ENCODE data around the gene ZNF281. TPM values are rescaled to one million over a fixed set of nuclear protein-coding genes. Genes with fewer than 3 reads are reported as not detected.
A peak's percentile ranks its signal among the peaks of the same experiment; 100 is the strongest.
"Not testable (repeated sequence)": the region's sequence is repeated elsewhere in the genome, so short reads cannot be mapped to it uniquely, and the experiment has no call there.

ZNF281 gene
- total and polyA plus RNA-seq, 2 donors, result 10.7 to 19.1 TPM

DNA sequence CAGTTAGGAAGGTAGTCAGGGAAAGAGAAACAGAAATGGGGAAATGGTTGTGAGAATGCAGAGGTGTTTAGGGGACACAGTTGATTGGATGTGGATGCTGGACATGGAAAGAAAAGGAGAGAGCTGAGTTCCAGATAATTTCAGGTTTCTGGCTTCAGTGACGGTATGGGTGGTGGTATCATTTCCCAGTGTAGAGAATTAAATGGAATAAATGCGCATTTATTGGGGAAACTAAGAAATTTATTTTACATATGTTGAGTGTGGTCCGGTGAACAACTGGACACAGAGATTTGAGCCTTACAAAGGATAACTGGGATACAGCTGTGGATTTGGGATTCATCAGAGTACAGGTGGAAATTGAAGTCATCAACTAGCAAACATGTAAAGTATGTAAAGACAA is 12.4 kb upstream of the ZNF281 start:
- no peaks in the 10 kb centered on the region for H3K36me3 ChIP-seq (ENCODE audit: control insufficient read depth in 2 of 2, insufficient read depth in 2 of 2, low read length in 1 of 2)
- no peak overlapping the region for H3K27ac ChIP-seq (ENCODE audit: low read depth in 1 of 2, low read length in 1 of 2)
- no peaks in the 10 kb centered on the region for H3K4me1 ChIP-seq (ENCODE audit: control insufficient read depth in 2 of 2, insufficient read depth in 2 of 2, low read length in 2 of 2)
- no peaks in the 10 kb centered on the region for H3K9me3 ChIP-seq (ENCODE audit: control insufficient read depth in 2 of 2, insufficient read depth in 1 of 2, low read length in 1 of 2)
- 97% methylated on average over 3 of the region's 3 CpGs for WGBS
- H3K27me3 ChIP-seq (ENCODE audit: control insufficient read depth in 2 of 2, insufficient read depth in 1 of 2, low read length in 1 of 2), result no peaks in the 10 kb centered on the region
- DNase-seq (ENCODE audit: low read depth in 6 of 9, low spot score in 9 of 9), result no peak
- no peak overlapping the region for H3K4me3 ChIP-seq (ENCODE audit: low read length in 2 of 2)

DNA sequence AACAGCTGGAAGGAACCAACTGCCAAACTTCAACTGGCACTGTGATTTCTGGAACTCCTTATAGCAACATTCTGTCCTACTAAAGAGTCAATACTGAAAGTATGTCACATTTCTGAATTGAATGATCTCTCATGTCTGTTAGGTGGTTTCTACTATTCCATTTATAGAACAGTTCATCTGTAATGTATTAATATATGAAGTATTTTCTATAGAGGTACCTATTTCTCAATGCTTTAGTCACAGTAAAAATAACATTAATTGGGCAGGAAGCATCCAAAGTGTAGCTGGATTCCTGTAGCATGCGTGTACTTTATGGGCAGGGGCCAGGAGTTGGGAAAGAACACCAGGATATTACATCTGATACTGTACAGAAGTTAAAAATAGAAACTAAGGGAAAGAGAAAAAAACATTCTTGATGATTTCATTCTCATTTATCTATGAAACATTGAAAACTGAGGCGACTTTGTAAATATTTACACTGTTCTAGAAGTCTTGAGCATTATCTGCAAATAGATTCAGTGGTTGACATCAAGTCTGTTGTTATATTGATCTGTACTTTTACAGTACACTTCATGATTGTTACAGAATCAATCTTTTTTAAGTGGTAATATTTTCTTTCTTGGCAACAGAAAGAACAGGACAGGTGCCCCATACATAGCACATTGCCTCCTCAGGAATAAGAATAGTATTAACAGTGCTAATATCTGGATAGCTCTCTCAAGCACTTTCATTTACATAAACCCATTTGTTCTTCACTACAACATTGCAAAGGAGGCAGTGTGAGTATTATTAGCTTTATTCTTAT is 6.2 kb upstream of the ZNF281 start:
- H3K36me3 ChIP-seq (ENCODE audit: control insufficient read depth in 2 of 2, insufficient read depth in 2 of 2, low read length in 1 of 2), result no peaks in the 10 kb centered on the region
- peaks cover 0 to 6% of the 10 kb centered on the region in 2 donors for H3K4me1 ChIP-seq (ENCODE audit: control insufficient read depth in 2 of 2, insufficient read depth in 2 of 2, low read length in 2 of 2)
- H3K27ac ChIP-seq (ENCODE audit: low read depth in 1 of 2, low read length in 1 of 2), result no peak overlapping the region
- WGBS, result 90% methylated on average over 2 of the region's 2 CpGs
- H3K27me3 ChIP-seq (ENCODE audit: control insufficient read depth in 2 of 2, insufficient read depth in 1 of 2, low read length in 1 of 2), result no peaks in the 10 kb centered on the region
- H3K9me3 ChIP-seq (ENCODE audit: control insufficient read depth in 2 of 2, insufficient read depth in 1 of 2, low read length in 1 of 2), result no peaks in the 10 kb centered on the region
- H3K4me3 ChIP-seq (ENCODE audit: low read length in 2 of 2), result no peak overlapping the region
- no peak for DNase-seq (ENCODE audit: low read depth in 6 of 9, low spot score in 9 of 9)

DNA sequence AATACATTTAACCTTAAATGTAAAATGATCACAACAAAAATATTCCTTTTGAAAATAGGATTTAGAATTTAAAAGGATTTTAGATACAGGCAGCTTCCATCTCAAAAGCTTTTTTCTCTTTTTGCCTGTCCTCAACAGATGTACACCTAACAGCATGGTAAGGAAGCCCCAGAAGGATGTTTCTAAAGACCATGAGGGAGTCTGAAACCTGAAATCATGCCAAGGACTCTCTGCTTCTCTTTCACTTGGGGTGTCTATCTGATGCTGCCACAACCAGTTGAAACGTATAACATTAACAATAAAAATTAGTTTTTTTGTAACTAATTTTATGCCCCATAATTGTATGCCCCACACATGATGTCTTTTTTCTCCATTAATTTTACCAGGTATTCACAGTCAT is 5.4 kb upstream of the ZNF281 start:
- Histone ChIP-seq H3K27ac (ENCODE audit: low read depth in 1 of 2, low read length in 1 of 2) (no peak overlapping the region), H3K4me1 (ENCODE audit: control insufficient read depth in 2 of 2, insufficient read depth in 2 of 2, low read length in 2 of 2) (peaks cover 4 to 10% of the 10 kb centered on the region in 2 donors), H3K9me3 (ENCODE audit: control insufficient read depth in 2 of 2, insufficient read depth in 1 of 2, low read length in 1 of 2) (no peaks in the 10 kb centered on the region), H3K4me3 (ENCODE audit: low read length in 2 of 2) (no peak overlapping the region), H3K36me3 (ENCODE audit: control insufficient read depth in 2 of 2, insufficient read depth in 2 of 2, low read length in 1 of 2) (no peaks in the 10 kb centered on the region), H3K27me3 (ENCODE audit: control insufficient read depth in 2 of 2, insufficient read depth in 1 of 2, low read length in 1 of 2) (no peaks in the 10 kb centered on the region)
- DNase-seq (ENCODE audit: low read depth in 6 of 9, low spot score in 9 of 9), result no peak
- 96% methylated on average over 1 of the region's 1 CpG for WGBS

DNA sequence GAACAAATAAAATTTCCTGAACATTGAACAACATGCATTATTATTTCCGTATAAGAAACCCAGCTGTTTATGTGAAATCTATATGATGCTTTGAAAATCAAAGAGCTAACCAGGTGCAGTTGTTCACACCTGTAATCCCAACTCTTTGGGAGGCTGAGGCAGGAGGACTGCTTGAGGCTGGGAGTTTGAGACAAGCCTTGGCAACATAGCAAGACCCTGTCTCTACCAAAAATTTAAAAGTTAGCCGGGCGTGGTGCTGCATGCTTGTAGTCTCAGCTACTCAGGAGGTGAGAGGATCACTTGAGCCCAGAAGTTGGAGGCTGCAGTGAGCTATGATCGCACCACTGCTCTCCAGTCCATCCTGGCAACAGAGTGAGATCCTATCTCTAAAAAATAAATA is 4.8 kb upstream of the ZNF281 start:
- Histone ChIP-seq H3K9me3 (ENCODE audit: control insufficient read depth in 2 of 2, insufficient read depth in 1 of 2, low read length in 1 of 2) (no peaks in the 10 kb centered on the region), H3K4me3 (ENCODE audit: low read length in 2 of 2) (no peak overlapping the region), H3K4me1 (ENCODE audit: control insufficient read depth in 2 of 2, insufficient read depth in 2 of 2, low read length in 2 of 2) (peaks cover 4 to 10% of the 10 kb centered on the region in 2 donors), H3K36me3 (ENCODE audit: control insufficient read depth in 2 of 2, insufficient read depth in 2 of 2, low read length in 1 of 2) (no peaks in the 10 kb centered on the region), H3K27ac (ENCODE audit: low read depth in 1 of 2, low read length in 1 of 2) (no peak overlapping the region), H3K27me3 (ENCODE audit: control insufficient read depth in 2 of 2, insufficient read depth in 1 of 2, low read length in 1 of 2) (no peaks in the 10 kb centered on the region)
- WGBS, result 96% methylated on average over 4 of the region's 4 CpGs
- no peak for DNase-seq (ENCODE audit: low read depth in 6 of 9, low spot score in 9 of 9)

DNA sequence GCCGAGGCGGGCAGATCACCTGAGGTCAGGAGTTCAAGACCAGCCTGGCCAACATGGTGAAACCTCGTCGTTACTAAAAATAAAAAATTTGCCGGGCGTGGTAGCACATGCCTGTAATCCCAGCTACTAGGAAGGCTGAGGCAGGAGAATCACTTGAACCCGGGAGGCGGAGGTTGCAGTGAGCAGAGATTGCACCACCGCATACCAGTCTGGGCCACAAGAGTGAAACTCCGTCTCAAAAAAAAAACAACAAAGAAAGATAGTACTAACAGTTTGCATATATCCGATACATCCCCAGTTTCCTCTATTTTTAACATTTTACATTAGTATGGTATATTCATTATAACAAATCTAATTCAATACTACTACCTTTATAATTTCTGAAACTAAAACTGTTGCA is 3.9 kb upstream of the ZNF281 start:
- DNase-seq (ENCODE audit: low read depth in 6 of 9, low spot score in 9 of 9); H3K4me3 ChIP-seq (ENCODE audit: low read length in 2 of 2); H3K27ac ChIP-seq (ENCODE audit: low read depth in 1 of 2, low read length in 1 of 2); H3K9me3 ChIP-seq (ENCODE audit: control insufficient read depth in 2 of 2, insufficient read depth in 1 of 2, low read length in 1 of 2); H3K27me3 ChIP-seq (ENCODE audit: control insufficient read depth in 2 of 2, insufficient read depth in 1 of 2, low read length in 1 of 2); H3K36me3 ChIP-seq (ENCODE audit: control insufficient read depth in 2 of 2, insufficient read depth in 2 of 2, low read length in 1 of 2): not testable (repeated sequence)
- 78% methylated on average over 11 of the region's 11 CpGs for WGBS
- H3K4me1 ChIP-seq (ENCODE audit: control insufficient read depth in 2 of 2, insufficient read depth in 2 of 2, low read length in 2 of 2), result peaks cover 7 to 14% of the 10 kb centered on the region in 2 donors

DNA sequence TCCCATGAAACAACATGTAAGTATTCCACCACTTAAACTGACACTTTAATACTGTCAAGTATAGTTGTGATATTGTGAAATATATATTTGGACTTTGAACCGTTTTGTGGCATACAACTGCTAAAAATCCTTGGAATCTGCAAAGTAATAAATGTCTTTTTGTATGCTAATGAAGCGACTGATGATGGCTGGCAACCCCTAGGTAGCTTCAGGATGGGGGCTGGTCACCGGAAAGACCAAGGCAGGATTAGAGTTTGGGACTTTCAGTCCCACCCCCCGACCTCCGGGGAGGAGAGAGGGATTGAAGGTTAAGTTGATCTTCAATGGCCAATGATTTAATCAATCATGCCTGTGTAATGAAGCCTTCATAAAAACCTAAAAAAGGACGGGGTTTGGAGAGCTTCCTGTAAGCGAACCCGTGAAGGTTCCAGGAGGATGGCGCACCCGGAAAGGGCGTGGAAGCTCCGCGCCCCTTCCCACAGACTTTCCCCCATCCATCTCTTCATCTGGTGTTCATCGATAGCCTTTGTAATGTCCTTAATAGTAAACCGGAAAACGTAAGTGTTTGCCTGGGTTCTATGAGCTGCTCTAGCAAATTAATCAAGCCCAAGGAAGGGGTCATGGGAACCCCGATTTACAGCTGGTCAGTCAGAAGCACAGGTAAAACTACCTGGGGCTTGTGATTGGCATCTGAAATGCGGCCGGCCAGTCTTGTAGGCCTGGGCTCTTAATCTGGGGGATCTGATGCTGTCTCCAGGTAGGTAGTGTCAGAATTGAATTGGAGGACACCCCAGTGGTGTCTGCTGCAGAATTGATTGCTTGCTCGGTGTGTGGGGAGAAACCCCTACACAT is 1.8 kb upstream of the ZNF281 start:
- no peak overlapping the region for H3K27ac ChIP-seq (ENCODE audit: low read depth in 1 of 2, low read length in 1 of 2)
- peaks cover 23 to 25% of the 10 kb centered on the region in 2 donors for H3K4me1 ChIP-seq (ENCODE audit: control insufficient read depth in 2 of 2, insufficient read depth in 2 of 2, low read length in 2 of 2)
- H3K36me3 ChIP-seq (ENCODE audit: control insufficient read depth in 2 of 2, insufficient read depth in 2 of 2, low read length in 1 of 2), result peaks cover 5 to 19% of the 10 kb centered on the region in 2 donors
- H3K4me3 ChIP-seq (ENCODE audit: low read length in 2 of 2), result no peak overlapping the region
- WGBS, result 66% methylated on average over 20 of the region's 20 CpGs
- no peaks in the 10 kb centered on the region for H3K27me3 ChIP-seq (ENCODE audit: control insufficient read depth in 2 of 2, insufficient read depth in 1 of 2, low read length in 1 of 2)
- H3K9me3 ChIP-seq (ENCODE audit: control insufficient read depth in 2 of 2, insufficient read depth in 1 of 2, low read length in 1 of 2), result no peaks in the 10 kb centered on the region
- DNase-seq (ENCODE audit: low read depth in 6 of 9, low spot score in 9 of 9), result no peak

DNA sequence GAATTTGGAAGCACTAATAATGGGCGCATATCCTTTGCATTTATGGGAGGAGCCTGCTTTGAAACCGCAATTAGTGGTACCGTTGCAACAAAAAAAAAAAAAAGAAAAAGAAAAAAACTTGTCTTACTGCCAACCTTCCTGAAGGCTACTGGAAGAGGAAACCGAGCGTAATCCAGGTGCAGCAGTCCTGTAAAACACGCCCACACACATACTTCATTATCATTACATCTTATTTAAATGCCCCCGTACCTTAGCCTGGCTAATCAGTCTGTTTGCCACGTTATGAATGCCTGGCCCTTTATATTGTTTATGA is 686 bp upstream of the ZNF281 start:
- peak in 2 of 9 donors; percentile 21 to 28 for DNase-seq (ENCODE audit: low read depth in 6 of 9, low spot score in 9 of 9)
- H3K4me3 ChIP-seq (ENCODE audit: low read length in 2 of 2), result peak overlapping the region; percentile 75 to 84
- under 1% methylated on average over 8 of the region's 8 CpGs for WGBS

DNA sequence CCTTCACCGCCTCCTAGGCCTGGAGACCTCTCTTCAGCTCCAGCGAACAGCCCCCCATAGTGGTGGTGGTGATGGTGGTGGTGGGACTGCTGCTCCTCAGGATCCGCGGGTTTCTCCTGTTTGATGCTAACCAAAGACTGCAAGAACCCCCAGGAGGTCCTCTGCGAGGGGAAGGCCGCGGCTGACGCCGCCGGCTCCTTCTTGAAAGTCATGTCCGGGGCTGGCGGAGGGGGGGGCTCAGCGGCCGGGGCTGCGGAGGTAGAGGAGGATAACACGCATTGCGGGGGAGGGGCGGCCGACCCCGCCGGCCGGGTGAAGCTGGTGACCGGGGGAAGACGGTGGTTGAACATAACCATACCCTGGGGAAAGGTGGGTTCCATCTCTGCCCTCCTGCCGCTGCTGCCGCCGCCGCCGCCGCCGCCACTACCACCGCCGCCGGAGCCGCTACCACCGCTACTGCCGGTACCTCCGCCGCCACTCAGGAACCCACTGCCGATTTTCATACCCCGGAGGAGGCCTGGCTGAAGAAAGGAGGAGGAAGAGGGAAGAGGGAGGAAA is 554 bp downstream of the ZNF281 start:
- Histone ChIP-seq H3K9me3 (ENCODE audit: control insufficient read depth in 2 of 2, insufficient read depth in 1 of 2, low read length in 1 of 2) (no peaks in the 10 kb centered on the region), H3K4me1 (ENCODE audit: control insufficient read depth in 2 of 2, insufficient read depth in 2 of 2, low read length in 2 of 2) (peaks cover 23 to 25% of the 10 kb centered on the region in 2 donors), H3K36me3 (ENCODE audit: control insufficient read depth in 2 of 2, insufficient read depth in 2 of 2, low read length in 1 of 2) (peaks cover 8 to 25% of the 10 kb centered on the region in 2 donors), H3K27me3 (ENCODE audit: control insufficient read depth in 2 of 2, insufficient read depth in 1 of 2, low read length in 1 of 2) (no peaks in the 10 kb centered on the region), H3K4me3 (ENCODE audit: low read length in 2 of 2) (peak overlapping the region; percentile 75 to 84), H3K27ac (ENCODE audit: low read depth in 1 of 2, low read length in 1 of 2) (peak overlapping the region; percentile 48 to 75)
- WGBS, result 4% methylated on average over 41 of the region's 41 CpGs
- peak in 6 of 9 donors; percentile 10 to 57 (median 24) for DNase-seq (ENCODE audit: low read depth in 6 of 9, low spot score in 9 of 9)

More for the DNA sequence above, 686 bp upstream of the ZNF281 start:
- Histone ChIP-seq H3K27ac (ENCODE audit: low read depth in 1 of 2, low read length in 1 of 2) (peak overlapping the region in 1 of 2 donors; percentile 86), H3K9me3 (ENCODE audit: control insufficient read depth in 2 of 2, insufficient read depth in 1 of 2, low read length in 1 of 2) (no peaks in the 10 kb centered on the region), H3K27me3 (ENCODE audit: control insufficient read depth in 2 of 2, insufficient read depth in 1 of 2, low read length in 1 of 2) (no peaks in the 10 kb centered on the region), H3K4me1 (ENCODE audit: control insufficient read depth in 2 of 2, insufficient read depth in 2 of 2, low read length in 2 of 2) (peaks cover 23 to 25% of the 10 kb centered on the region in 2 donors), H3K36me3 (ENCODE audit: control insufficient read depth in 2 of 2, insufficient read depth in 2 of 2, low read length in 1 of 2) (peaks cover 5 to 25% of the 10 kb centered on the region in 2 donors)

Measured in thymus (tissue), 11 donors.